HCT116 (cell line): ENCODE results near the gene G0S2. TPM values are rescaled to one million over a fixed set of nuclear protein-coding genes. Genes with fewer than 3 reads are reported as not detected.

Source experiments
- ATAC-seq: fragments of 200-7000 bp; cut with Tn5 transposase; 2 replicates; pipeline ENCODE4 v1.9.1; 2020; ENCODE audit warnings: mild to moderate bottlenecking, moderate library complexity
- BruUV-seq: library from RNA; stranded (reverse); fragments of 400-500 nt; replicated peaks from 2 replicates; lab custom pipeline; 2021; lab: Mats Ljungman, UMichigan
- CTCF ChIA-PET: fragments of 300-600 bp; sonication (Branson Sonifier 250); formaldehyde crosslinking; loops from one replicate; lab custom pipeline; 2021; ENCODE audit warnings: antibody characterized with exemption; lab: Charles Lee
- POLR2A ChIA-PET: fragments of 300-600, 350-600 bp; sonication (Branson Sonifier 250); formaldehyde crosslinking; loops from one replicate; lab custom pipeline; 2021; ENCODE audit warnings: antibody characterized with exemption; lab: Charles Lee
- RAD21 ChIA-PET, 2 experiments: fragments of 300-600 bp; sonication (Branson Sonifier 250); formaldehyde crosslinking; loops; one replicate each; lab custom pipeline; 2023; ENCODE audit warnings: low total read pairs in 2 of 2; ENCODE audit not compliant: uncharacterized antibody in 2 of 2, unreplicated experiment in 2 of 2, low non-redundant PET in 1 of 2; lab: Charles Lee
- DNase-seq: peaks from one replicate; pipeline ENCODE4 v3.0.0-alpha.2; 2010; ENCODE audit warnings: low read depth, low spot score
- H2AFZ ChIP-seq: fragments of 200-600 bp; shearing (Covaris generic), sonication (generic); 2 replicates; pipeline ENCODE4 v1.6.1; 2017; ENCODE audit warnings: low read depth, mixed run types, mixed read lengths, antibody characterized with exemption, low read length; ENCODE audit not compliant: poor library complexity, severe bottlenecking
- H3K27ac ChIP-seq: 2 replicates; pipeline ENCODE4 v1.5.1; 2012; ENCODE audit warnings: low read depth, low read length
- H3K27me3 ChIP-seq: fragments of 200-600 bp; sonication (generic); 2 replicates; pipeline ENCODE4 v1.6.1; 2016; ENCODE audit warnings: mixed run types, low read length, mixed read lengths; ENCODE audit not compliant: insufficient read depth
- H3K36me3 ChIP-seq, 2 experiments: fragments of 200-500 bp in 1 of 2; fragments of 200-600 bp in 1 of 2; sonication (Bioruptor generic) in 1 of 2; sonication (generic) in 1 of 2; 2 replicates each; pipeline versions ENCODE4 v1.5.1 to v1.6.1; 2014 to 2016; ENCODE audit warnings: low read length in 2 of 2, inconsistent platforms in 1 of 2, mixed read lengths in 1 of 2, mixed run types in 1 of 2; ENCODE audit not compliant: insufficient read depth in 2 of 2, control insufficient read depth in 1 of 2
- H3K4me1 ChIP-seq, 2 experiments: fragments of 200-600 bp in 1 of 2; sonication (generic) in 1 of 2; 2 replicates each; pipeline versions ENCODE4 v1.5.1 to v1.6.1; 2012 to 2017; ENCODE audit warnings: low read length in 2 of 2, inconsistent platforms in 1 of 2, mild to moderate bottlenecking in 1 of 2, mixed read lengths in 1 of 2, mixed run types in 1 of 2, moderate library complexity in 1 of 2; ENCODE audit not compliant: insufficient read depth in 2 of 2, control insufficient read depth in 1 of 2
- H3K4me2 ChIP-seq: fragments of 200-600 bp; sonication (generic); 2 replicates; pipeline ENCODE4 v1.6.1; 2017; ENCODE audit warnings: mixed run types, low read length, mixed read lengths
- H3K4me3 ChIP-seq, 2 experiments: fragments of 200-600 bp in 1 of 2; sonication (generic) in 1 of 2; replicated peaks in 1 of 2; 2 replicates each; pipeline ENCODE4 v1.5.1; 2011 to 2016; ENCODE audit warnings: low read length in 2 of 2, control low read depth in 1 of 2, low read depth in 1 of 2, mild to moderate bottlenecking in 1 of 2, mixed read lengths in 1 of 2, mixed run types in 1 of 2
- H3K79me2 ChIP-seq: fragments of 200-600 bp; sonication (generic); 2 replicates; pipeline ENCODE4 v1.6.1; 2017; ENCODE audit warnings: mild to moderate bottlenecking, mixed run types, low read length, moderate library complexity, mixed read lengths; ENCODE audit not compliant: insufficient read depth
- H3K9ac ChIP-seq: fragments of 200-600 bp; sonication (generic); 2 replicates; pipeline ENCODE4 v1.6.1; 2016; ENCODE audit warnings: low read length, mixed read lengths
- H3K9me2 ChIP-seq: fragments of 200-600 bp; sonication (generic), shearing (Covaris generic); 2 replicates; pipeline ENCODE4 v1.6.1; 2017; ENCODE audit warnings: mixed run types, mild to moderate bottlenecking, moderate library complexity; ENCODE audit not compliant: insufficient read depth
- H3K9me3 ChIP-seq, 2 experiments: fragments of 200-500 bp in 1 of 2; fragments of 200-600 bp in 1 of 2; sonication (Bioruptor generic) in 1 of 2; sonication (generic) in 1 of 2; 2 replicates each; pipeline ENCODE4 v1.6.1; 2014 to 2017; ENCODE audit warnings: low read length in 2 of 2, mixed read lengths in 2 of 2, inconsistent platforms in 1 of 2, low read depth in 1 of 2, mild to moderate bottlenecking in 1 of 2, mixed run types in 1 of 2, moderate library complexity in 1 of 2; ENCODE audit not compliant: control insufficient read depth in 1 of 2, insufficient read depth in 1 of 2
- H4K20me1 ChIP-seq: fragments of 200-600 bp; sonication (generic), shearing (Covaris generic); 2 replicates; pipeline ENCODE4 v1.6.1; 2017; ENCODE audit warnings: mixed run types, mild to moderate bottlenecking, moderate library complexity; ENCODE audit not compliant: insufficient read depth
- ELF1 ChIP-seq: IDR thresholded peaks from 2 replicates; pipeline ENCODE4 v1.6.1; 2012; ENCODE audit warnings: low read depth, borderline replicate concordance
- RAD21 ChIP-seq: IDR thresholded peaks from 2 replicates; pipeline ENCODE4 v1.6.1; 2012; ENCODE audit warnings: low read depth, mild to moderate bottlenecking
- SIN3A ChIP-seq: IDR thresholded peaks from 2 replicates; pipeline ENCODE4 v1.6.1; 2012; ENCODE audit warnings: low read depth
- SP1 ChIP-seq: IDR thresholded peaks from 2 replicates; pipeline ENCODE4 v1.6.1; 2012; ENCODE audit warnings: low read depth
- YY1 ChIP-seq: IDR thresholded peaks from 2 replicates; pipeline ENCODE4 v1.6.1; 2011; ENCODE audit warnings: low read length, low read depth, moderate library complexity, mild to moderate bottlenecking; ENCODE audit not compliant: insufficient replicate concordance; ENCODE audit errors: extremely low read depth
- ZNF274 ChIP-seq: fragments of 200-500 bp; sonication (Bioruptor generic); IDR thresholded peaks from 2 replicates; pipeline ENCODE4 v1.6.1; 2014; ENCODE audit warnings: mild to moderate bottlenecking, low read depth, low read length, inconsistent platforms
- intact Hi-C: fragments of 100-400 bp; cut with micrococcal nuclease; formaldehyde crosslinking; loops from 2 replicates; pipeline ENCODE4 v1.10.0; 2022
- total RNA-seq: library from RNA; stranded (reverse); gene quantifications from one replicate; pipeline ENCODE4 v1.2.1, GENCODE V29; 2021; ENCODE audit not compliant: unreplicated experiment
- TF ChIP-seq, protein P1 (sequence below): IDR thresholded peaks from 2 replicates; pipeline ENCODE4 v1.6.1; 2012

Gene G0S2
- total RNA-seq, 1 experiment from 2014 or later: not detected

DNA sequence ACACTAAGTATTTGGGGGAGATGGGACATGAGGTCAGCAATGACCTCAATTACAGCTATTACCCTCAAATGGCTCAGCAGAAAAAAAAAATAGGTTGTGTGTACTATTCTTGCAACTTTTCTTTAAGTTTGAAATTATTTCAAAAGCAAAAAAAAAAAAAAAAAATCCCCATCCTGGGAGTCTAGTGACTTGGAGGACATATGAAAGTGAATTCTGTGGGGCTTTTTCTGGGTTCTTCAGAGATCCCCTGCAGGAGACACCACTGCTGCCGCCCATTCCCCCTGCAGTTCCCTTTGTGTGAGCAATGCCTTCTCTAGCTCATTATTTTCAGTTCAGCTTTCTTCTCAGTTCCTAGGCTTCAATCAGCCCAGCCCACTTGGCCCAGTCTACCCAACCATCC is 46.1 kb downstream of the G0S2 start:
- ATAC-seq: no peak
- Histone ChIP-seq H3K9me2 (no peaks in the 10 kb centered on the region), H3K79me2 (no peaks in the 10 kb centered on the region), H3K9me3 (no peaks in the 10 kb centered on the region), H3K4me1 (no peaks in the 10 kb centered on the region), H3K27me3 (no peaks in the 10 kb centered on the region), H3K36me3 (no peaks in the 10 kb centered on the region), H4K20me1 (no peaks in the 10 kb centered on the region), H3K4me3 (no peak overlapping the region), H3K9ac (no peak overlapping the region), H2AFZ (no peak overlapping the region), H3K27ac (no peak overlapping the region), H3K4me2 (no peak overlapping the region)
- intact Hi-C loops: loop anchor here (10.0 kb wide), 1 partner anchor 347 kb away; no protein-coding TSS in a partner anchor
- BruUV-seq: no TSS peak
- ChIA-PET POLR2A (no interaction called here), CTCF (no interaction called here), RAD21 (no interaction called here)
- TF ChIP-seq SP1 (no peak), RAD21 (no peak), SIN3A (no peak), YY1 (no peak), ELF1 (no peak)
- TF ChIP-seq, protein P1, sequence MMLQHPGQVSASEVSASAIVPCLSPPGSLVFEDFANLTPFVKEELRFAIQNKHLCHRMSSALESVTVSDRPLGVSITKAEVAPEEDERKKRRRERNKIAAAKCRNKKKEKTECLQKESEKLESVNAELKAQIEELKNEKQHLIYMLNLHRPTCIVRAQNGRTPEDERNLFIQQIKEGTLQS: no peak
- DNase-seq: no peak

DNA sequence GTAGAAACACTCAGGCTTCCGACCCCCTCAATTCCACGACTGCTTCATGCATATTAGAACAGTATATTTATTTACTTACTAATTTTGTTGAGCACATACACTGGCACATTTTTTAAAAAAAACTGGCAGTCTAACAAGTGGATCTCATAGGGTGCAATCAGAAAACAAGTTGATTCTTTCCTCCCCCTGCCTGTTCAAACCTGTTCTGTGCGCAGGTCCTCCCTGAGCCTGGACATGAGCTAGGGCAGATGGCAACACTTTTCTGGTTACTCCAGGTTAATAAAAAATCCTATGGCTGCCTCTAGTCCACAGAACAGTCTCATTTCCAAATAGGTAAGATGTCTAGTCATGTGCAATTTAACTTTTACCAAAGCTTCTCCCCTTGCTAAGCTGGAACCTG is 48.1 kb downstream of the G0S2 start:
- RAD21 ChIA-PET: no interaction called here
- Histone ChIP-seq H3K9me3 (no peaks in the 10 kb centered on the region), H3K4me2 (no peak overlapping the region), H2AFZ (no peak overlapping the region), H3K9ac (no peak overlapping the region), H3K79me2 (no peaks in the 10 kb centered on the region), H3K4me1 (no peaks in the 10 kb centered on the region), H3K36me3 (no peaks in the 10 kb centered on the region), H4K20me1 (no peaks in the 10 kb centered on the region), H3K27ac (no peak overlapping the region), H3K9me2 (no peaks in the 10 kb centered on the region), H3K4me3 (no peak overlapping the region), H3K27me3 (no peaks in the 10 kb centered on the region)
- no peak for ATAC-seq
- POLR2A ChIA-PET: no interaction called here
- CTCF ChIA-PET: no interaction called here
- intact Hi-C loops: loop anchor here (10.0 kb wide), 1 partner anchor 348 kb away; no protein-coding TSS in a partner anchor
- no peak for TF ChIP-seq SIN3A
- no peak for TF ChIP-seq ZNF274
- BruUV-seq: no TSS peak
- no peak for DNase-seq
